ENCODE data around the gene CTLA4. TPM values are rescaled to one million over a fixed set of nuclear protein-coding genes. Genes with fewer than 3 reads are reported as not detected.

Gene CTLA4
- total and polyA plus RNA-seq, 2 of the 4 experiments (the other 2 are of a cell fraction), result not detected

DNA sequence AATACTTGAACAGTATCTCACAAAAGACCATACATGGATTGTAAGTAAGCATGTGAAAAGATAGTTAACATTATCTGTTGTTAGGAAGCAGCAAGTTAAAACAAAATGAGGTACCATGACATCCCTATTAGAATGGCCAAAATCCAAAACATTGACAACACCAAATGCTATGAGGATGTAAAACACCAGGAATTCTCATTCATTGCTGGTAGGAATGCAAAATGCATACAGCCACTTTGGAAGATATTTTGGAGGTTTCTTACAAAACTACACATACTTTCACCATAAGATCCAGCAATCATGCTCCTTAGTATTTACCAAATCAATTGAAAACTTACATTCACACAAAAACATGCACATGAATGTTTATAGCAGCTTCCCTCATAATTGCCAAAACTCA, 38.1 kb downstream of the CTLA4 start:
- no peak overlapping the region for H4K8ac ChIP-seq (ENCODE audit: low read depth in 2 of 2, low read length in 2 of 2)
- no peak overlapping the region for H2BK20ac ChIP-seq (ENCODE audit: low read depth, low read length)
- peaks cover 3% of the 10 kb centered on the region; the same call in 1 of the 2 replicates for H3K4me1 ChIP-seq (ENCODE audit: control insufficient read depth, insufficient read depth, low read length)
- H3K4me2 ChIP-seq (ENCODE audit: low read depth, low read length), result no peak overlapping the region
- dilution Hi-C loops (cut with HindIII; ENCODE audit: low sequenced_read_pairs, unreplicated experiment), result no loop called here
- BruUV-seq (replicated peaks), result no TSS peak
- H4K91ac ChIP-seq (ENCODE audit: insufficient read depth, low read depth, low read length), result no peak overlapping the region
- H2BK15ac ChIP-seq (ENCODE audit: low read depth, low read length), result no peak overlapping the region
- no peaks in the 10 kb centered on the region for H3K36me3 ChIP-seq (ENCODE audit: control insufficient read depth, insufficient read depth, low read length)
- H3K18ac ChIP-seq (ENCODE audit: low read depth, low read length), result no peak overlapping the region
- H2AK5ac ChIP-seq (ENCODE audit: low read depth, low read length), result no peak overlapping the region
- H2BK5ac ChIP-seq (ENCODE audit: low read depth, low read length, poor library complexity, severe bottlenecking), result no peak overlapping the region
- ChIA-PET CTCF (interaction anchor here (0.7 to 0.8 kb wide), 2 partner anchors 18 to 48 kb away, joined by 3 read pairs; no protein-coding TSS in a partner anchor), POLR2A (ENCODE audit: unreplicated experiment) (interaction anchor here (0.6 kb wide), 1 partner anchor 440 kb away, joined by 4 read pairs; no protein-coding TSS in a partner anchor)
- in situ Hi-C loops (cut with MboI; ENCODE audit: low sequenced_read_pairs), result loop anchor here (25.0 kb wide), 1 partner anchor 1318 kb away; no protein-coding TSS in a partner anchor
- no peak overlapping the region for H3K4me3 ChIP-seq (ENCODE audit: insufficient read depth, low read depth, low read length)
- H3K27ac ChIP-seq (ENCODE audit: insufficient read depth, low read length), result no peak overlapping the region
- H2AFZ ChIP-seq (replicated peaks; ENCODE audit: low read length, poor library complexity), result no peak overlapping the region
- no peak overlapping the region for H2BK120ac ChIP-seq (ENCODE audit: low read depth, low read length)
- H3K4ac ChIP-seq (ENCODE audit: low read depth, low read length), result no peak overlapping the region
- intact Hi-C loops (cut with micrococcal nuclease), result loop anchor here (5.0 kb wide), 2 partner anchors 88 to 253 kb away; no protein-coding TSS in a partner anchor
- no peak overlapping the region for H2AK9ac ChIP-seq (replicated peaks; ENCODE audit: low read depth, low read length, poor library complexity)
- no peaks in the 10 kb centered on the region for H3K9me1 ChIP-seq (ENCODE audit: insufficient read depth, low read length)
- peak; percentile 33 for DNase-seq
- no peak overlapping the region for H3K14ac ChIP-seq (replicated peaks; ENCODE audit: low read depth, low read length)
- H3K9me3 ChIP-seq (ENCODE audit: control insufficient read depth, insufficient read depth, low read length), result 0 out of 2 replicates have a peak, but pooled peaks cover 3% of the 10 kb centered on the region
- no peak overlapping the region for H4K5ac ChIP-seq (ENCODE audit: low read depth, low read length)
- no peak for ATAC-seq (ENCODE audit: low read depth)
- no peak for TF ChIP-seq SMC3 (IDR thresholded peaks at IDR 0.05; ENCODE audit: low read depth, low read length)
- TF ChIP-seq RAD21 (IDR thresholded peaks at IDR 0.05; ENCODE audit: low read length), result no peak
- no peak overlapping the region for H3K23ac ChIP-seq (ENCODE audit: low read depth, low read length)
- no peaks in the 10 kb centered on the region for H3K79me1 ChIP-seq (ENCODE audit: low read depth in 1 of 2, low read length in 2 of 2)
- peaks cover 2% of the 10 kb centered on the region; the same call in 1 of the 2 replicates for H3K27me3 ChIP-seq (ENCODE audit: control insufficient read depth, insufficient read depth, low read length)
- H3K9ac ChIP-seq (ENCODE audit: low read depth, low read length), result no peak overlapping the region
- H3K56ac ChIP-seq (ENCODE audit: extremely low read depth, insufficient read depth, low read length), result no peak overlapping the region
- H4K20me1 ChIP-seq (ENCODE audit: insufficient read depth, low read length), result no peaks in the 10 kb centered on the region
